Stimulated activated CD8-positive, alpha-beta memory T cell treated with anti-CD3 and anti-CD28 coated beads, Interleukin-4, amount 100 ng/mL, for 1 hour (primary cell): ENCODE results near the gene CD244.
"Not testable (repeated sequence)": the region's sequence is repeated elsewhere in the genome, so short reads cannot be mapped to it uniquely, and the experiment has no call there.

Experiments
- DNase-seq, 2 donors: peaks; one replicate each; pipeline ENCODE4 v3.0.0-alpha.2; 2020; ENCODE audit warnings: low read depth in 2 of 2, low spot score in 1 of 2

CD244 gene, protein sequence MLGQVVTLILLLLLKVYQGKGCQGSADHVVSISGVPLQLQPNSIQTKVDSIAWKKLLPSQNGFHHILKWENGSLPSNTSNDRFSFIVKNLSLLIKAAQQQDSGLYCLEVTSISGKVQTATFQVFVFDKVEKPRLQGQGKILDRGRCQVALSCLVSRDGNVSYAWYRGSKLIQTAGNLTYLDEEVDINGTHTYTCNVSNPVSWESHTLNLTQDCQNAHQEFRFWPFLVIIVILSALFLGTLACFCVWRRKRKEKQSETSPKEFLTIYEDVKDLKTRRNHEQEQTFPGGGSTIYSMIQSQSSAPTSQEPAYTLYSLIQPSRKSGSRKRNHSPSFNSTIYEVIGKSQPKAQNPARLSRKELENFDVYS

DNA sequence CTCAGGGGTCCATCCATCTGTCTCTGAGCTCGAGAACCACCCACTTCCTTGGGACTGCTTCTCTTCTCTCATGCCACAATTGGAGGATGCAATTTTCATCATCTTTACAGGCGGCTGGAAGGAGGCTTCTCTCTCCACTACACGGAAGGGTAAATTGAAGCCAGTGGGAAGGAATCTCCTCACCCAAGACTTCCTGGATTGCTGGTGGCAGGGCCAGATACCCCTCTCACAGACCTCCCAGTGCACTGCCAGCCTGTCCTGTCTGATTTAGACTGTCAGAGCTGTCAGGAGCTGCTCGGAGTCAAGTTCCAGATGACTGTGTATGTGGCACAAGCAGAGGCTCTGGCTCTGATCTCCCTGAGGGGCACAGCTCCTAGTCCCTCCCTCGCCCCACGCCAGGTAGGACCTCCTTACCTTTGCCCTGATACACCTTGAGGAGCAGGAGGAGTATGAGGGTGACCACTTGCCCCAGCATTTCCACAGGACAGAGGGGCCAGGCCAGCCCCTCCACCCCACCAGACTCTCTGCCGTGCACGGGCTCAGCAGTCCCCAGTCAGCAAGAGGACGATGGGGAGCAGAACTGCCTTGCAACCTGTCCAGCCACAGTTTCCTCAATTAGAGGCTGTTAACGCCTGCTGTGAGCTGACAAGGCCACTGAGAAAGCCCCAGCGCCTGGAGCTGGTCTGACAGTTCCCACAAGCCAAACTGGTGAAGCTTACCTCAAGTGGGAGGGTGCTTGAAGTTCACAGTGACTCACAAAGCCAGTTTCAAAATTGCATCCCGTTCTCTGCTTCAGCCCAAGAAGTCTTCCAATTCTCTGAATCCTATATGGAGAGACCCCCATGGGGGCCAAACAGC, at the start of gene CD244:
Gene CD244, minus strand, starts transcription at position 685 of the 858 bp plus-strand sequence. Its CDS starts 210 bp downstream, at position 475.
- no peak for DNase-seq

DNA sequence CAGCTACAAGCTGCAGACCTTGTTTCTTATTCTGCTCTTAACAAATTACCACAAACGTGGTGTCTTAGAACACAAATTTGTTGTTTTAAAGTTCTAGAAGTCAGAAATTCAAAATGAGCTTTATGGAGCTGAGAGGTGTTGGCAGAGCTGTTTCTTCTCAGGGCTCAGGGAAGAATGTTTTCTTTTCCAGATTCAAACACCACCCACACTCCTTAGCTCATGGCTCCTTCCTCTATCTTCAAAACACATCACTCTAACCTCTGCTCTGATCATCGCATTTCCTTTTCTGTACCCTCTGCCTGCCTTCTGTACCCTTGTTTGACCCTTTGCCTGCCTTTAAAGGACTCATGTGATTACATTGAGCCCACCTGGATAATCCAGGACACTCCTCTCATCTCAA, 49.2 kb upstream of the CD244 start:
- DNase-seq: no peak

DNA sequence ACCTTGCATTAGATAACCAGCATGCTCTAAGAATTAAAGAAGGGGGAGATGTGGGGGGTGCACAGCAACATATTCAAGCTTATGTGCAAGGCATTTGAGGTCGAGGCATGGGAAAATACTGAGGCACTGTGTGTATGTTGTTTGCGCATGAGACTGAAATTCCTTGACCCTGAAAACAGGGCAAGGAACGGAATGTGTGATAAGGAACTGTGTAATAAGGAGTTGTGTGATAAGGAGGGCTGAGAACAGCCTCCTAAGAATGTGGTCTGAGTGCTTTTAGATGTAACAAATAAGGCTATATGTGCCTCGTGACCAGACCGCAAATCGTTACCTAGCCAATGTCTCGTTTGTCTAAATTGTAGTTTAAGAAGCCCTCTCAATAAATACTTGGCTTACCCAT, 48.8 kb upstream of the CD244 start:
- no peak for DNase-seq

GRCh38 chr1:160910170-160910750, 47.6 kb upstream of the CD244 start:
- no peak for DNase-seq

GRCh38 chr1:160907976-160908375, 45.3 kb upstream of the CD244 start:
- no peak for DNase-seq

DNA sequence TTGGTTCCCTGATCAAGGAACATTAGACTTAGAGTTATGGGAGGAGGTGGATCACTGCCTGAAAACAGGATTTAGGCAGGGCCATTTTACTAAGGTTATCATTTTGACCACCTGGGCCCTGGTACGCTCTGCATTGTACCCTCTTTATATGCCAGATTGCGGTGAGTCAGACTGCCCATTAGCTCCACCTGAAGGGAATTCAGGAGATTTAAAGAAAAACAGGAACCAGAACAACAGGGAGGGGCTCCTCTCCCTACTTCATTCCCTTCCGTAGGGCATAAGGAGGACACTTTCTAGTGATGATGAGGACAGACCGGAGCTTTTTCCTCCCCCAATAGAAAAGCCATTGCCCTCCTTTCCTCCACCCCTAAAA, 42.9 kb upstream of the CD244 start:
- DNase-seq: no peak

- DNase-seq: no peak
These were observed 42.3 kb upstream of the CD244 start for GRCh38 chr1:160904783-160905616.

GRCh38 chr1:160902251-160902650, 39.6 kb upstream of the CD244 start:
- not testable (repeated sequence) for DNase-seq

- DNase-seq: no peak
These were observed 39.1 kb upstream of the CD244 start for GRCh38 chr1:160901768-160902167.

DNA sequence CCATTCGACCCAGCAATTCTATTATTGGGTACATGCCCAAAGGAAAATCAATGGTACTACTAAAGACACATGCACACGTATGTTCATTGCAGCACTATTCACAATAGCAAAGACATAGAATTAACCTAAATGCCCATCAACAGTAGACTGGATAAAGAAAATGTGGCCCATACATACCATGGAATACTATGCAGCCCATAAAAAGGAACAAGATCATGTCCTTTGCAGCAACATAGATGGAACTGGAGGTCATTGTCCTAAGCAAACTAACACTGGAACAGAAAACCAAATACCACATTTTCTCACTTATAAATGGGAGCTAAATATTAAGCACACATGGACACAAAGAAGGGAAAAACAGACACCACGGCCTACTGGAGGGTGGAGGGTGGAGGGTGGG, 38.0 kb upstream of the CD244 start:
- DNase-seq: not testable (repeated sequence)

- not testable (repeated sequence) for DNase-seq
These were observed 31.9 kb upstream of the CD244 start for GRCh38 chr1:160894368-160895135.

- DNase-seq: no peak
These were observed 28.8 kb upstream of the CD244 start for GRCh38 chr1:160891474-160891873.

- no peak for DNase-seq
These were observed 26.2 kb upstream of the CD244 start for GRCh38 chr1:160888926-160889325.

DNA sequence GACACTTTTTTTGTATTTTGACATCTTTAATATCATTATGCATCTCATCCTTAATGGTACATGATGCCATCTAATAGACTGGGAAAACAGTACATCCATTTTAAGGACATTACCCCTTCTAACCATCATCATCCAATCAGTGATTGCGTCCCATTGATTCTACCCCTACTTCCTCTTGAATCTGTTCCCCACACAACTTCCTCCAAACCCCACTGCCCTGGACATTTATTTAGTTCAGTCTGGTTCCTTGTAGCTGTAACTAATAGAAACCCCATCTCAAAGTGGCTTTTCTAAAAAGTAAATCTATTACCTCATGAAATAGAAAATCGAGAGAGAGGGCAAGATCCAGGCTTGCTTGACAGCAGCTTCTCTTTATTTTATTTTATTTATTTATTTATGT, 24.4 kb upstream of the CD244 start:
- no peak for DNase-seq

GRCh38 chr1:160885042-160885441, 22.4 kb upstream of the CD244 start, which contains the start of gene ITLN1:
ITLN1 (minus strand) TSS chr1:160885180; CDS start chr1:160884877, 303 bp downstream.
- DNase-seq: no peak

DNA sequence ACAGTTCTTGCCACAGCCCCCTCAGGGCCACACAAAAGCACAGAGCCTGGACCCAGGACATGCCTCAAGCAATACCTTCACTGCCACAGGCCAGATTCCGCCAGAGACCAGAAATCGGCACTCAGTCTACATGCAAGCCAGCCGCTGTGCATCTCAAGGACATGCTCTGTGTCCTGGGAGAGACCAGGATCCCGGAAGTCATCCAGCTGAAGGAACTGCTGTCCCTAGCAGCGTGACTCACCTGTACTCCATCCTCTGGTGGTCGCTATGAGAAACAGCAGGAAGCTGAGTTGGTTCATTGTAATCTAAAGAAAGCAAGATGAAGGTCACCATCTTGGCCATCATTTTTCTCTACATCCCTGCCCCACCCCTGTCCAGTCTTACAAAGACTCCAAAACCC, 21.9 kb upstream of the CD244 start:
- no peak for DNase-seq

DNA sequence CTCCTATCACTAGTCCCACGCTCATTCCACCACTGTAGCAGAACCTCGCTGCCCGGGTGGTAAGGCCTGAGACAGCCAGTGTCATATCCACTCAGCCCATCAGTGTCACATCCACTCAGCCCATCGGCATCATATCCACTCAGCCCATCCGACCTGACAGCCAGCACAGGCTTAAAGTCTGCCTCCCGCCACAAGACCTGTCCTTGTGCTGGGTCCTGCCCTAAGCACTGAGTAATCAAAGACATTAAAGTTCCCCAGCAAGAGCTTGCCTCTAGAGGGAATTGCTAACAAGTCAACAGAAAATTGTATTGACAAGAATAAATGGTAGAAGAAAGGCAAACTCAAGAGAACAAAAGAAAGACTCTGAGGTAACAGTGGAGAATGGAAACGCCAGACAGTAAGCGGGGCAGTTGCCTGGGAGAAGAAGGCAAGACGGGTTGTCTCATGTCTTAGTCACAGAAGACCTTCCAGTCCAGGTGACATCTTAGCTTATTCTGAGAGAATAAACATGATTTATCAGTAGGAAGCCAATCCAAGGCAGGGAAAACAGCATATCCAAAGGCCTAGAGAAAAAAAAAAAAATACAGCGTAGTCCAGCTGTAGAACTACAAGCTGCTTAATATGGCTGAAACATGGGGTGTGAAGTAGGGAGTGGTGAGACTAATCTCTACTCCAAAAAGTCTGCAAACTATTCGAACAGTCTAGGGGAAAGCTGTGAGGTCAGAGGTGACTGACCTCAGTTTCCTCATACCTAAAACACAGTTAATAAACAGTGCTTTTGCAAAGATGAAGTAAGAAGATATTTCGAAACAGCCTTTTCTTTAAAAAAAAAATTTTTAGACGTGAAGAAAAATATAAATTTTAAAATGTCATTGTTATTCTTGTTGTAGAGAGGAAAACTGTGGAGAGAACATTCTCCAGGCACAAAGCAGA, 21.2 kb upstream of the CD244 start:
- no peak for DNase-seq

- DNase-seq: no peak
These were observed 19.9 kb upstream of the CD244 start for GRCh38 chr1:160882582-160882981.

DNA sequence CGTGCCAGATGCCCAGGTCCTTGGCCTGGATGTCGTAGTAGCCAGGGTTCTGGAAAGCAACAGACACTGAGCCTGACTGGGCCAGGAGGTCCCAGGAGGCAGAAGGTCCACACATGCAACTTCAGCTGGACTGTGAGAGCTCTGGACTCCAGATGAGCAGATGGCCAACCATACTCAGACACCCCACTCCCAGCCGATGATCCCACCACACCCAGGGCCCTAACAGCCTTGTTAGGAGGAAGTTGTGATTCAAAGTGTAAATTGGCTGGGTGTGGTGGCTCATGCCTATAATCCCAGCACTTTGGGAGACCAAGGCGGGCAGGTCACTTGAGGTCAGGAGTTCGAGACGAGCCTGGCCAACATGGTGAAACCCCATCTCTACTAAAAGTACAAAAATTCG, 18.6 kb upstream of the CD244 start:
- DNase-seq: not testable (repeated sequence)
